Endothelial cell (in vitro differentiated cells): ENCODE measurements around the gene DDX24. TPM values are rescaled to one million over a fixed set of nuclear protein-coding genes. Genes with fewer than 3 reads are reported as not detected.

Experiments
- DNase-seq: peaks from one replicate; pipeline ENCODE4 v3.0.0; 2021; ENCODE audit warnings: low spot score
- H3K27ac Mint-ChIP-seq: one replicate; pipeline ENCODE4 v1.8.0; 2021; ENCODE audit warnings: mixed read lengths, inconsistent platforms; ENCODE audit not compliant: unreplicated experiment
- H3K27me3 Mint-ChIP-seq: one replicate; pipeline ENCODE4 v1.8.0; 2021; ENCODE audit warnings: mild to moderate bottlenecking, moderate library complexity, mixed read lengths, inconsistent platforms; ENCODE audit not compliant: unreplicated experiment
- H3K36me3 Mint-ChIP-seq: one replicate; pipeline ENCODE4 v1.8.0; 2021; ENCODE audit warnings: mild to moderate bottlenecking, low read depth, mixed read lengths, inconsistent platforms; ENCODE audit not compliant: unreplicated experiment
- H3K4me1 Mint-ChIP-seq: one replicate; pipeline ENCODE4 v1.8.0; 2021; ENCODE audit warnings: mild to moderate bottlenecking, mixed read lengths, inconsistent platforms; ENCODE audit not compliant: unreplicated experiment
- H3K4me3 Mint-ChIP-seq: one replicate; pipeline ENCODE4 v1.8.0; 2021; ENCODE audit warnings: mild to moderate bottlenecking, mixed read lengths, inconsistent platforms; ENCODE audit not compliant: unreplicated experiment
- H3K9me3 Mint-ChIP-seq: one replicate; pipeline ENCODE4 v1.8.0; 2021; ENCODE audit warnings: mixed read lengths, inconsistent platforms; ENCODE audit not compliant: unreplicated experiment
- total RNA-seq: library from RNA; stranded (reverse); fragmentation: NEBNext Ultra II Directional; extraction: Animal tissue kit (Norgen Biotek cat#: 25700); gene quantifications from one replicate; pipeline ENCODE4 v1.2.1, GENCODE V29; 2021; ENCODE audit not compliant: unreplicated experiment
- TF ChIP-seq, protein P1 (sequence below): fragments of 200-600 bp; sonication (generic); IDR thresholded peaks from one replicate; pipeline ENCODE4 v1.5.0; 2021; ENCODE audit warnings: antibody characterized with exemption; ENCODE audit not compliant: unreplicated experiment

DDX24 gene
- total RNA-seq, 1 donor from 2014 or later = 89.6 TPM

DNA sequence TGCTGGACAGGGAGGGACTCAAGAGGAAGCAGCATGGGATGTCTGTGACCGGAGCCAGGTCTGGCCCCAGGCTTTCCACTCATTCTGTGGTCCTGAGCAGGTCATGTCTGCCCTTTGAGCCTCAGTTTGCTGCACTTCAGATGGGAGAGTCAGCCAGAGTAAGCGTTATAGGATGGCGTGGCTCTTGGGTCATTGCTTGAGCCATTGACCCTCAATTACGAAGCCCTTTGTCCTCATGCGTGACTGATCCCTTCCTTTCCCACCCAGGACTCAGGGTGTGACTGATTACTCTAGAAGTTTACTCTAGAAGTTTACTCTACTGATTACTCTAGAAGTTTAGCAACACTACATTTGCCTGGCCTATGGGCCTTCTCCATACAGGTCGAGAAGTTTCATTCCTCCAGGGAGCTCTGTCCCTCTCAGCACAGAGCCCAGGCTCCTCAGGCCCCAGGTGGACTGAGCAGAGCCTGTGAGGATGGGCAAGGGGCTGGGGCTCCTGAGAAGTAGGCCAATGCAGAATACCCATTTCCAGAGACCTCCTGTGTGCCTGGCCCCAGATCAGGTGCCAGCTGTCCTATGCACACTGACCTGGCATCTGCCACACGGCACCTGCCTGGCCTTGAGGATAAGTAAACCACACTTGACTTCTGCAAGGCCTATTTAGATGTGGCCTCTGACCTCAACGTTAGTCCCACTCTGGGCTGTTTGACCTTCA is 21.9 kb upstream of the DDX24 start:
- no peak for DNase-seq
- Mint-ChIP-seq H3K4me1 (no peaks in the 10 kb centered on the region), H3K27me3 (peaks cover 4% of the 10 kb centered on the region), H3K4me3 (no peak overlapping the region), H3K27ac (no peak overlapping the region), H3K36me3 (peaks cover 4% of the 10 kb centered on the region), H3K9me3 (no peaks in the 10 kb centered on the region)
- TF ChIP-seq, protein P1, sequence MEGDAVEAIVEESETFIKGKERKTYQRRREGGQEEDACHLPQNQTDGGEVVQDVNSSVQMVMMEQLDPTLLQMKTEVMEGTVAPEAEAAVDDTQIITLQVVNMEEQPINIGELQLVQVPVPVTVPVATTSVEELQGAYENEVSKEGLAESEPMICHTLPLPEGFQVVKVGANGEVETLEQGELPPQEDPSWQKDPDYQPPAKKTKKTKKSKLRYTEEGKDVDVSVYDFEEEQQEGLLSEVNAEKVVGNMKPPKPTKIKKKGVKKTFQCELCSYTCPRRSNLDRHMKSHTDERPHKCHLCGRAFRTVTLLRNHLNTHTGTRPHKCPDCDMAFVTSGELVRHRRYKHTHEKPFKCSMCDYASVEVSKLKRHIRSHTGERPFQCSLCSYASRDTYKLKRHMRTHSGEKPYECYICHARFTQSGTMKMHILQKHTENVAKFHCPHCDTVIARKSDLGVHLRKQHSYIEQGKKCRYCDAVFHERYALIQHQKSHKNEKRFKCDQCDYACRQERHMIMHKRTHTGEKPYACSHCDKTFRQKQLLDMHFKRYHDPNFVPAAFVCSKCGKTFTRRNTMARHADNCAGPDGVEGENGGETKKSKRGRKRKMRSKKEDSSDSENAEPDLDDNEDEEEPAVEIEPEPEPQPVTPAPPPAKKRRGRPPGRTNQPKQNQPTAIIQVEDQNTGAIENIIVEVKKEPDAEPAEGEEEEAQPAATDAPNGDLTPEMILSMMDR = no peak

DNA sequence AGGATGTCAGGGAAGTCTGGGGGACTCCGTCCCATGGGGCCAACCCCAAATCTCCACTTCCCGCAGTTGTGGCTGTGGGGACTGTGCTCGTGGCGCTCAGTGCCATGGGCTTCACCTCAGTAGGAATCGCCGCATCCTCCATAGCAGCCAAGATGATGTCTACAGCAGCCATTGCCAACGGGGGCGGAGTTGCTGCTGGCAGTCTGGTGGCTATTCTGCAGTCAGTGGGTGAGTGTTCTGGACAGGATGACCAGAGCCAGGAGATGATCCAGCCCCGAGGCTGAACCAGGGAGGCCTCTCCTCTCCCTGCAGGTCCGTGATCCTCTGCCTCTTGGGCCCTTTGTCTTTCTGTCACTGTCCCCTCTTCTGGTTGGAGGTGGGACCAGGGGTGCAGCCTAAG is 20.7 kb upstream of the DDX24 start:
- H3K27ac Mint-ChIP-seq = no peak overlapping the region
- H3K9me3 Mint-ChIP-seq = no peaks in the 10 kb centered on the region
- H3K4me1 Mint-ChIP-seq = no peaks in the 10 kb centered on the region
- no peak for DNase-seq
- H3K36me3 Mint-ChIP-seq = peaks cover 10% of the 10 kb centered on the region
- peaks cover 4% of the 10 kb centered on the region for H3K27me3 Mint-ChIP-seq
- H3K4me3 Mint-ChIP-seq = no peak overlapping the region
- TF ChIP-seq, protein P1 = no peak

- TF ChIP-seq, protein P1 = no peak
- peaks cover 4% of the 10 kb centered on the region for H3K27me3 Mint-ChIP-seq
- H3K4me3 Mint-ChIP-seq = no peak overlapping the region
- H3K36me3 Mint-ChIP-seq = peaks cover 10% of the 10 kb centered on the region
- H3K27ac Mint-ChIP-seq = no peak overlapping the region
- DNase-seq = no peak
- no peaks in the 10 kb centered on the region for H3K9me3 Mint-ChIP-seq
- H3K4me1 Mint-ChIP-seq = no peaks in the 10 kb centered on the region
These were observed 19.8 kb upstream of the DDX24 start for GRCh38 chr14:94100847-94101246.

DNA sequence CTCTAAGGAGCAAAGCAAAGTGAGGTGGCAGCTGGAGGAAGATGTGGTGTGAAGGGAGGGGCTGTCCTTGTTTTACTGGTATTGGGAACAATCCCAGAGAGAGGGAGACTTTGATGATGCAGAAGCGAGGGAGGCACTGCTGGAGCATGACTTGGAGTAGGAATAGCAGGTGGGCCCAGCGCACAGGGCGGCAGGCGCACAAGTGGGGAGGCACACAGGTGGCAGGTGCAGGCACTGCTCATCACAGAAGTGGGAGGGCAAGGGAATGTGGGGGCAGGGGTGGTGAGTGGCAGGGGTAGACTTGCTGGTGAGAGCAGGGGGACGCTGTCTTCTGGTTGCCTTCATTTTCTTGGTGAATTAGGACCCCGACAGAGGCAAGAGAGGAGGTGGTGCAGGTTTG is 18.0 kb upstream of the DDX24 start:
- TF ChIP-seq, protein P1 = no peak
- H3K4me1 Mint-ChIP-seq = no peaks in the 10 kb centered on the region
- no peak overlapping the region for H3K27ac Mint-ChIP-seq
- no peak for DNase-seq
- H3K27me3 Mint-ChIP-seq = peaks cover 4% of the 10 kb centered on the region
- H3K9me3 Mint-ChIP-seq = no peaks in the 10 kb centered on the region
- no peak overlapping the region for H3K4me3 Mint-ChIP-seq
- peaks cover 10% of the 10 kb centered on the region for H3K36me3 Mint-ChIP-seq

- no peaks in the 10 kb centered on the region for H3K4me1 Mint-ChIP-seq
- no peak for DNase-seq
- H3K36me3 Mint-ChIP-seq = peaks cover 10% of the 10 kb centered on the region
- H3K4me3 Mint-ChIP-seq = peak overlapping the region; percentile 18
- peaks cover 4% of the 10 kb centered on the region for H3K27me3 Mint-ChIP-seq
- TF ChIP-seq, protein P1 = no peak
- H3K27ac Mint-ChIP-seq = no peak overlapping the region
- H3K9me3 Mint-ChIP-seq = no peaks in the 10 kb centered on the region
These were observed 17.5 kb upstream of the DDX24 start for GRCh38 chr14:94098326-94098992.
